ENCODE data around the gene ATP9B.

Gene ATP9B

GRCh38 chr18:79333046-79333445 is 263.9 kb downstream of the ATP9B start:
- DNase-seq (ENCODE audit: low spot score) = no peak

- DNase-seq (ENCODE audit: low spot score) = no peak
Observed at GRCh38 chr18:79334496-79335233, 265.5 kb downstream of the ATP9B start.

- DNase-seq (ENCODE audit: low spot score) = no peak
Observed at GRCh38 chr18:79335833-79336360, 266.7 kb downstream of the ATP9B start.

- DNase-seq (ENCODE audit: low spot score) = no peak
Observed at GRCh38 chr18:79336556-79337142, 267.5 kb downstream of the ATP9B start.

- no peak for DNase-seq (ENCODE audit: low spot score)
Observed at GRCh38 chr18:79337184-79337583, 268.0 kb downstream of the ATP9B start.

- no peak for DNase-seq (ENCODE audit: low spot score)
Observed at GRCh38 chr18:79337620-79338019, 268.4 kb downstream of the ATP9B start.

- no peak for DNase-seq (ENCODE audit: low spot score)
Observed at GRCh38 chr18:79339094-79339908, 270.1 kb downstream of the ATP9B start.

- DNase-seq (ENCODE audit: low spot score) = no peak
Observed at GRCh38 chr18:79343567-79344207, 274.5 kb downstream of the ATP9B start.

- DNase-seq (ENCODE audit: low spot score) = no peak
Observed at GRCh38 chr18:79344208-79344581, 275.0 kb downstream of the ATP9B start.

GRCh38 chr18:79345366-79345765 is 276.2 kb downstream of the ATP9B start:
- no peak for DNase-seq (ENCODE audit: low spot score)

- no peak for DNase-seq (ENCODE audit: low spot score)
Observed at GRCh38 chr18:79345981-79346380, 276.8 kb downstream of the ATP9B start.

GRCh38 chr18:79348066-79348465 is 278.9 kb downstream of the ATP9B start:
- DNase-seq (ENCODE audit: low spot score) = no peak

GRCh38 chr18:79352432-79352831 is 283.2 kb downstream of the ATP9B start:
- no peak for DNase-seq (ENCODE audit: low spot score)

GRCh38 chr18:79353267-79353666 is 284.1 kb downstream of the ATP9B start:
- DNase-seq (ENCODE audit: low spot score) = no peak

- no peak for DNase-seq (ENCODE audit: low spot score)
Observed at GRCh38 chr18:79354350-79354749, 285.2 kb downstream of the ATP9B start.

GRCh38 chr18:79355433-79356335 is 286.5 kb downstream of the ATP9B start:
- DNase-seq (ENCODE audit: low spot score) = no peak

GRCh38 chr18:79356435-79356834 is 287.2 kb downstream of the ATP9B start:
- DNase-seq (ENCODE audit: low spot score) = no peak

GRCh38 chr18:79360933-79361332 is 291.7 kb downstream of the ATP9B start:
- DNase-seq (ENCODE audit: low spot score) = no peak

GRCh38 chr18:79361766-79362522 is 292.8 kb downstream of the ATP9B start:
- no peak for DNase-seq (ENCODE audit: low spot score)

GRCh38 chr18:79365701-79366100 is 296.5 kb downstream of the ATP9B start:
- DNase-seq (ENCODE audit: low spot score) = peak; percentile 12
